SHP77 (cell line): ENCODE data around the gene TMEFF2.

Source experiments
- DNase-seq, 2 experiments: peaks; one replicate each; lab custom pipeline; 2025; lab: John Stamatoyannopoulos, UW

TMEFF2 gene

DNA sequence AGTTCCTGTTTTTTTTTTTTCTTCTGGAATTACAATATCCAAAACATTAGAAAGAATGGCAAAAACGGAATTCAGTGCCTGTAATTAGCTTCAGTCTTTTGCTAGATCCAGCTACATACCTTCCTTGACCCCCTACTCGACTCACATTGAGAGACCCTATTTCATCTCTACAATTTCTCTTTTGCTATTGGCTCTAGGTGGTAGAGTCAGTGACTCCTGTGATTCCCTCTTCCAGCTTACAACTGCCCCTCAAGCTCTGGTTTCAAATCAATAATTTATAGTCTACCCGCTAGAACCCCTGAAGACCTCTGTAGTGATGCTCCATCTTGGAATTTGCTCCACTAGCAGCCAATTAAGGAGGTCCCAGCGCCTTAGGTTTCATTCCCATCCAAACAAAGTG lies 125.8 kb downstream of the TMEFF2 start:
- DNase-seq, result no peak

- DNase-seq, result no peak
These were observed 127.1 kb downstream of the TMEFF2 start for GRCh38 chr2:192067631-192068030.

- no peak for DNase-seq
These were observed 130.3 kb downstream of the TMEFF2 start for GRCh38 chr2:192064459-192064858.

- DNase-seq, result no peak
These were observed 134.6 kb downstream of the TMEFF2 start for GRCh38 chr2:192060161-192060560.

DNA sequence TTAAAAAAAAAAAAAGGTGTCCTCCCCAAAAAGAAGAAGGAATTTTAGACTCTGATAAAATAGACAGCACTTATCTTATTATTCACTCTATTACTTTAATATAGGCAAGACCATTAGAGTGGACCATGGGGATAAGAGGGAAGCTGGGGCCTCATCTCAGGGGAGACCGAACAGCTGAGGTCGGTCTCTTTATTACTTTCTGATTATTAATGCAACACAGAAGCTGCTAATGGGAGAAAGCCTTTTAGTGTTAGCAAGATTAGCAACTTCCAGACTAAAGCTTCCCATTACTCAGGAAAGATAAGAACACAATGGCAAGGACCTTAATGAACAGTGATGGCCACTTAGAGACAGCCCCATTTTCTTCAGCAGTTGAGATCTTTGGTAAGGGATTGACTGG lies 135.5 kb downstream of the TMEFF2 start:
- DNase-seq, result no peak

GRCh38 chr2:192053921-192054320 lies 140.8 kb downstream of the TMEFF2 start:
- no peak for DNase-seq

DNA sequence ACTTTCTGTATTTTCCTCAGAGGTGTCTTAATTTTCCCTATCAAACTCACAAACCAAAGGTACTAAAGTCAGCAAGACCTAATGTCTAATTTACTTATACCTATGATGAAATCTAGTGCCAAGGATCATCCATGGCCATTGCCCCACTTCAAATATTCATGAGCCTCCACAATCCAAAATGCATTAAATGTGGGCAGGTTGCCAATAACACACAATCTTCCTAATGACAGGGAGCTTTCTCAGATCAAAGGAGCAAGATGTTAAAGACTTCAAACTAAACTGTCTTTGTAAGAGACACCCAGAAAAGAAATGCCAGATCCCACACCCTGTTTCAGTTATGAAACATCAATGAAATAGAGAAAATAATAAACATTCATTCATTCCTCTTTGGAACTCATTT lies 143.2 kb downstream of the TMEFF2 start:
- DNase-seq, result peak; percentile 18 to 39

DNA sequence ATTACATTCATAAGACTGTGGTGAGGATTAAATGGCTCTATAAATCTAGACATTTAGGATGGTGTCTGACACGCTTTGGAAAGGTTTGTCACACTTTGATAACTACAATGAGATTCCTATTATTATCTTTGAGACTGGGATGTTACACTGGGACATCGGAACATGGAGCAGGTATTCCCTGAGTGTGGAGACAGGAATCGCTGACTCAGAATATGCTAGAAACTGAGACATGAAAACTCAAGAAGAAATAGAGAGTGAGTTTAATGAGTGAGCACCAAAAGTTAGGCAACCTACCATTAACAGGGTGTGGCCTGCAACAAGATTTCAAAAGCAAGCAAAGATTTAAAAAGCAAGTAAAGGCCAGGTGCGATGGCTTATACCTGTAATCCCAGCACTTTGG lies 145.4 kb downstream of the TMEFF2 start:
- no peak for DNase-seq

- no peak for DNase-seq
These were observed 147.2 kb downstream of the TMEFF2 start for GRCh38 chr2:192047315-192048107.

GRCh38 chr2:192044496-192044895 lies 150.2 kb downstream of the TMEFF2 start:
- DNase-seq, result no peak

- no peak for DNase-seq
These were observed 151.4 kb downstream of the TMEFF2 start for GRCh38 chr2:192043216-192043870.

GRCh38 chr2:192042126-192042525 lies 152.6 kb downstream of the TMEFF2 start:
- DNase-seq, result no peak

- no peak for DNase-seq
These were observed 156.6 kb downstream of the TMEFF2 start for GRCh38 chr2:192038110-192038509.

GRCh38 chr2:192035731-192036442 lies 158.8 kb downstream of the TMEFF2 start:
- DNase-seq, result no peak

- no peak for DNase-seq
These were observed 163.9 kb downstream of the TMEFF2 start for GRCh38 chr2:192030856-192031255.

DNA sequence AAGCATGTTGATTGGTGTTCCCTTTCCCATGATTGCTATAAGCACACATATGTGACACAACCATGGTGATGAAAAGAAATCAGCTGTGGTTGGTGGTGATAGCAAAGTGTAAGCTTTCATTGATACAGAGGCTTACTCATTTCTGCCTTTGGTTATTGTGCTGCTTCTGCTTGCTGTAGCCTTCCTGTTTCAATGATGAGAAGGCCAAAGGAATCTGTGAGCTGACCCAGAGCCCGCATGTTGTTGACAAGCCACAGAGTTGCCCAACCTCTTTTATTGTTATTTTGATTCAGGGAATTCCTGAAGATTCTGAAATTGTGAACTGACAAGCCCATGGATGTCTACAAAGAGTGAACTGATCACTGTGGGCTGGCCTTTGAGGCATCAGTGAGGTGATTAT lies 164.4 kb downstream of the TMEFF2 start:
- no peak for DNase-seq

DNA sequence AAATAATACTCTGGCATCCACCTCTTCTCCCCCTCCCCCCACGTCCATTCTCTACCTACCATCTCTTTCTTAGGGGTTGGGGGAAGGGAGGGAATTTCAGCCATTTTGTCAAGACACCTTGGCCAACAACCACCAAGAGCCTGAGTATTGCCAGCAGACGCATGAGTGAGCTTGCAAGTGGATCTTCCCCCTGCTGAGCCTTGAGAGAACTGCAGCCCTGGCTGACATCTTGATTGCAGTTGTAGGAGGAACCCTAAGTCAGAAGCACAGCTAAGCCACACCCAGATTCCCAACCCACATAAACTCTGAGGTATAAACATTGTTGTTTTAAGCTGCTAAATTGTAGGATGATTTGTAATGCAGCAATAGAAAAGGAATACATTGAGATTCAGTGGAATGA lies 165.6 kb downstream of the TMEFF2 start:
- no peak for DNase-seq

GRCh38 chr2:192026825-192027120 lies 168.0 kb downstream of the TMEFF2 start:
- DNase-seq, result no peak

GRCh38 chr2:192026059-192026824 lies 168.5 kb downstream of the TMEFF2 start:
- no peak for DNase-seq

- no peak for DNase-seq
These were observed 169.1 kb downstream of the TMEFF2 start for GRCh38 chr2:192025637-192026036.

- no peak for DNase-seq
These were observed 171.7 kb downstream of the TMEFF2 start for GRCh38 chr2:192023006-192023405.

DNA sequence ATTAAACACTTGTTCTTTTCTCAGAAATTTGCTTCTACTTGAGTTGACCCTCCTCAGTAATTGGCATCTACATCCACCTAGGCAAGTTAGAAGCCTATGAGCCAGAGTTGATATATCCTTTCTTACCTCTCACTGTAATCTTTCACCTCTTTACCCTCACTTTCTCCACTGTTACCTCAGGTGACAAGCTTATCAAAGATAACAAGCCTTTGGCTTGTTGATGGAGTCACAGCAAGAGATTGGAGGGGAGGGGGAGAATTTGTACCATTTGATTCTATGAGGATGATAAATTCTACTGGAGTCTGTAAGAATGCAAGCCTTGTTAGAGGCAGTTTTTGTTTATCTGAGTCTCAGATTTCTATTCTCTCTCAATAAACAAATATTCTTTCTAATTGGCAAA lies 176.9 kb downstream of the TMEFF2 start:
- no peak for DNase-seq
